Stimulated activated CD8-positive, alpha-beta memory T cell treated with anti-CD3 and anti-CD28 coated beads, Interleukin-2, amount 100 ng/mL, for 1 hour (primary cell): ENCODE results near the gene SLC51A.
"Not testable (repeated sequence)": the region's sequence is repeated elsewhere in the genome, so short reads cannot be mapped to it uniquely, and the experiment has no call there.

Experiments
- DNase-seq, 2 donors: peaks; one replicate each; pipeline ENCODE4 v3.0.0-alpha.2; 2020; ENCODE audit warnings: low read depth in 2 of 2

Gene SLC51A

GRCh38 chr3:196216089-196216564, at the start of gene SLC51A:
SLC51A (plus strand) TSS chr3:196216534; CDS start chr3:196216713, 179 bp downstream.
- no peak for DNase-seq

GRCh38 chr3:196166741-196167140, 49.6 kb upstream of the SLC51A start:
- no peak for DNase-seq

GRCh38 chr3:196168808-196169391, 47.4 kb upstream of the SLC51A start:
- DNase-seq: no peak

- DNase-seq: no peak
These were observed 46.5 kb upstream of the SLC51A start for GRCh38 chr3:196169836-196170240.

GRCh38 chr3:196170296-196170695, 46.0 kb upstream of the SLC51A start:
- not testable (repeated sequence) for DNase-seq

- DNase-seq: no peak
These were observed 41.7 kb upstream of the SLC51A start for GRCh38 chr3:196174652-196175051.

GRCh38 chr3:196175116-196175625, 41.2 kb upstream of the SLC51A start:
- no peak for DNase-seq

GRCh38 chr3:196175722-196176121, 40.6 kb upstream of the SLC51A start:
- DNase-seq: no peak

GRCh38 chr3:196177567-196177966, 38.8 kb upstream of the SLC51A start:
- no peak for DNase-seq

GRCh38 chr3:196177967-196178366, 38.4 kb upstream of the SLC51A start:
- DNase-seq: no peak

- no peak for DNase-seq
These were observed 37.3 kb upstream of the SLC51A start for GRCh38 chr3:196178993-196179379.

GRCh38 chr3:196179380-196180308, 36.7 kb upstream of the SLC51A start:
- peak; percentile 66 to 75 for DNase-seq

GRCh38 chr3:196180346-196180745, 36.0 kb upstream of the SLC51A start:
- DNase-seq: no peak

GRCh38 chr3:196181127-196181546, 35.2 kb upstream of the SLC51A start:
- DNase-seq: no peak

GRCh38 chr3:196184169-196184432, 32.2 kb upstream of the SLC51A start:
- DNase-seq: not testable (repeated sequence)

GRCh38 chr3:196184881-196185280, 31.5 kb upstream of the SLC51A start:
- DNase-seq: no peak

GRCh38 chr3:196186651-196187573, 29.4 kb upstream of the SLC51A start:
- no peak for DNase-seq

- DNase-seq: no peak
These were observed 26.6 kb upstream of the SLC51A start for GRCh38 chr3:196189566-196190347.

GRCh38 chr3:196192036-196192523, 24.3 kb upstream of the SLC51A start:
- DNase-seq: no peak

- no peak for DNase-seq
These were observed 23.7 kb upstream of the SLC51A start for GRCh38 chr3:196192524-196193051.
